ENCODE measurements around the gene SNRNP25.

DNA sequence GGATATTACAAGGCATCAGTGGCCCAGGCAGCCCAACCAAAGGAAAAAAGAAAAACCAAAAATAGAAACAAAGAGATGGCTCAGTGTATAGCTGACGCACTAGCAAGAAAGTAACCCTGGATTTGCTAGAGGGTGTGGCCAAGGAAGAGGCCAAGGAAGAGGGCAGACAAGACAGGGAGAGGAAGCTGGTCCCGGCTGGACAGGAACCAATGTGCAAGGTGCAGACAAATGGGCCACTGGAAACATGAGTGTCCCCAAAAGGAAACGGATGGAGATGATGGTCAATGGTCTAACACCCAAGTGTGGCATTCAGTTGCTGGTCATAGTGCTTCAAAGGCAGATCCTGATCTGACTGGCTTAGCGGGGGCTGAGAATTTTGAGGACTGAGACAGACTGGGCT, 10.9 kb upstream of the SNRNP25 start:
- TF ChIP-seq POLR2A (IDR thresholded peaks at IDR 0.05), result no peak
- TF ChIP-seq, protein P1, sequence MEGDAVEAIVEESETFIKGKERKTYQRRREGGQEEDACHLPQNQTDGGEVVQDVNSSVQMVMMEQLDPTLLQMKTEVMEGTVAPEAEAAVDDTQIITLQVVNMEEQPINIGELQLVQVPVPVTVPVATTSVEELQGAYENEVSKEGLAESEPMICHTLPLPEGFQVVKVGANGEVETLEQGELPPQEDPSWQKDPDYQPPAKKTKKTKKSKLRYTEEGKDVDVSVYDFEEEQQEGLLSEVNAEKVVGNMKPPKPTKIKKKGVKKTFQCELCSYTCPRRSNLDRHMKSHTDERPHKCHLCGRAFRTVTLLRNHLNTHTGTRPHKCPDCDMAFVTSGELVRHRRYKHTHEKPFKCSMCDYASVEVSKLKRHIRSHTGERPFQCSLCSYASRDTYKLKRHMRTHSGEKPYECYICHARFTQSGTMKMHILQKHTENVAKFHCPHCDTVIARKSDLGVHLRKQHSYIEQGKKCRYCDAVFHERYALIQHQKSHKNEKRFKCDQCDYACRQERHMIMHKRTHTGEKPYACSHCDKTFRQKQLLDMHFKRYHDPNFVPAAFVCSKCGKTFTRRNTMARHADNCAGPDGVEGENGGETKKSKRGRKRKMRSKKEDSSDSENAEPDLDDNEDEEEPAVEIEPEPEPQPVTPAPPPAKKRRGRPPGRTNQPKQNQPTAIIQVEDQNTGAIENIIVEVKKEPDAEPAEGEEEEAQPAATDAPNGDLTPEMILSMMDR (IDR thresholded peaks at IDR 0.05), result no peak
